T-helper 9 cell (primary cell): Measurements from ENCODE around the gene OAT.

Experiments
- DNase-seq: peaks from one replicate; pipeline ENCODE4 v3.0.0-alpha.2; 2020

The OAT gene

GRCh38 chr10:124351481-124352220 is 67.1 kb downstream of the OAT start:
- DNase-seq, result no peak

DNA sequence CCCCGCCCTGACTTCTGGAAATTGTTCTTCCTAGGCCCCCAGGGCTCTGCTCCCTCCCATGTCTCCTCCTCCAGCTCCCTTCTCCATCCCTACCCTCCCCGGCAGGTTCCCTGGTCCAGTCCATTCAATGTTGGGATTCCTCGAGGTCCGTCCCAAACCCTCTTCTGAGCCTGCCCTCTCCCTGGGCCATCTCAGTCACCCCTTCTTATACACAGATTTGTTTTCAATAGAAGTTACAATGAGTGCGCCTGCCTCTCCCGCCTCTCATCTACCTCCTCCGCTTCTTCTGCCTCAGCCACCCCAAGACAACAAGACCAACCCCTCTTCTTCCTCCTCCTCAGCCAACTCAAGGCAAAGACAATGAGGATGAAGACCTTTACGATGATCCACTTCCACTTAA is 67.9 kb downstream of the OAT start:
- DNase-seq, result no peak

DNA sequence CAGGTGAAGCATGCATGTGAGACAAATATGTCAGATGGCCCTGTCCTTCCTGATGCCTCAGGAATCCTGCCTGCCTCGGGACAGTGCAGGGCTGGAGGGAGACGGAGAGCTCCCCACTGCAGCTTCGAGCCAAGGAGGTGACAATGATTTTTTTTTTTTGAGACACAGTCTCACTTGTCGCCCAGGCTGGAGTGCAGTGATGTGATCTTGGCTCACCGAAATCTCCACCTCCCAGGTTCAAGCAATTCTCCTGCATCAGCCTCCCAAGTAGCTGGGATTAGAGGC is 68.8 kb downstream of the OAT start:
- DNase-seq, result no peak

GRCh38 chr10:124349231-124349995 is 69.3 kb downstream of the OAT start:
- DNase-seq, result no peak

DNA sequence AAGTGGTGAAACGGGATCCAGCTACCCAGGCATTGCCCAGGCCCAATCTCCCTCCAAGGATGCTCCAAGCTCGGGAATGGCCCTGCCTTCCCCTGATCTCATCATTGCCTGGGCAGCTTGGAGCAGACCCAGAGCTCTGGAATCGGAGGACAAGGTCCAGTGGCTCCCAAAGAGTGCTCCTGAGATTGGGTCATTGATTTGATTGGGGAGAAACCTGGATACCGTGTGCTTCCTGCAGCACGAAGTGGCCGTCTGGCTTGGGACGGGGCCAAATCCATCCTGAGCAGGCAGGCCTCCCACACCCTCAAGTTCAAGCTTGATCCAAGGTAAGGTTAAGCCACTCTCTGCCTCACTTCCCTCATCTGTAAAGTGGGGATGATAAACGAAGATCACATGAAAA is 69.9 kb downstream of the OAT start:
- DNase-seq, result no peak

- DNase-seq, result no peak
These were observed 70.8 kb downstream of the OAT start for GRCh38 chr10:124347956-124348355.
